ENCODE measurements around the gene MDFIC. TPM values are rescaled to one million over a fixed set of nuclear protein-coding genes. Genes with fewer than 3 reads are reported as not detected.

MDFIC gene
- total and polyA plus RNA-seq, 2 of the 4 experiments (the other 2 are of a cell fraction), result 16.9 to 35.0 TPM

DNA sequence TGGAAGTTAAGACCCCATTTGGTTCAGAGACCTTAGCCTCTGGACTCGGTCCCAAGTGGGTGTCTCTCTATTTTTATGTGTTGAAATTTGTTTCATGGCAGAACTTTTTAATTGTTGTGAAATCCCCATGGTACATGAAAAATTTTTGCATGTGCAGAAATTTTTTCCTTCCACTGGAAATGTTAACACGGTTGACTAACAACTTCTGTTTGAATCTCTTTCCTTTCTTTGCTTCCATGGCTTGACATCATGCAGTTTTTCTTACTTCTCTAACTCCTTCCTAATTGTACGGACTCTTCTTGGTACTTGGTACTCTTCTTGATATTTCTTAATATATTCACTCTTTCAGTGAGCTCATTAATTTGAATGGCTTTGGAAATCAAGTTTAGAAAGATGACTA lies 18.3 kb downstream of the MDFIC start:
- no CpG with 5 or more reads among the region's 3 CpGs for WGBS, 2 experiments (ENCODE audit: extremely low coverage in 2 of 2, insufficient read length in 1 of 2)
- no peak overlapping the region for H2BK5ac ChIP-seq (ENCODE audit: low read depth, low read length, poor library complexity, severe bottlenecking)

More for the DNA sequence above, 18.3 kb downstream of the MDFIC start:
- Histone ChIP-seq H3K4ac (ENCODE audit: low read depth, low read length) (no peak overlapping the region), H3K9me3 (ENCODE audit: control insufficient read depth, insufficient read depth, low read length) (no peaks in the 10 kb centered on the region), H3K79me1 (ENCODE audit: low read depth in 1 of 2, low read length in 2 of 2) (peaks cover 19 to 59% of the 10 kb centered on the region in 2 experiments), H3K18ac (ENCODE audit: low read depth, low read length) (no peak overlapping the region), H3K36me3 (ENCODE audit: control insufficient read depth, insufficient read depth, low read length) (peaks cover 2% of the 10 kb centered on the region), H3K4me2 (ENCODE audit: low read depth, low read length) (no peak overlapping the region), H3K56ac (ENCODE audit: extremely low read depth, insufficient read depth, low read length) (no peak overlapping the region), H3K27me3 (ENCODE audit: control insufficient read depth, insufficient read depth, low read length) (no peaks in the 10 kb centered on the region), H3K9ac (ENCODE audit: low read depth, low read length) (no peak overlapping the region), H2BK20ac (ENCODE audit: low read depth, low read length) (no peak overlapping the region), H3K23ac (ENCODE audit: low read depth, low read length) (no peak overlapping the region), H3K27ac (ENCODE audit: insufficient read depth, low read length) (no peak overlapping the region), H3K9me1 (ENCODE audit: insufficient read depth, low read length) (no peaks in the 10 kb centered on the region), H3K14ac (replicated peaks; ENCODE audit: low read depth, low read length) (no peak overlapping the region), H3K4me3 (ENCODE audit: insufficient read depth, low read depth, low read length) (no peak overlapping the region), H4K91ac (ENCODE audit: insufficient read depth, low read depth, low read length) (no peak overlapping the region), H4K20me1 (ENCODE audit: insufficient read depth, low read length) (no peaks in the 10 kb centered on the region), H3K4me1 (ENCODE audit: control insufficient read depth, insufficient read depth, low read length) (no peaks in the 10 kb centered on the region; the same call in 1 of the 2 replicates), H2AK9ac (replicated peaks; ENCODE audit: low read depth, low read length, poor library complexity) (no peak overlapping the region), H2BK120ac (ENCODE audit: low read depth, low read length) (no peak overlapping the region), H4K8ac (ENCODE audit: low read depth in 2 of 2, low read length in 2 of 2) (no peak overlapping the region), H4K5ac (ENCODE audit: low read depth, low read length) (no peak overlapping the region), H2AFZ (replicated peaks; ENCODE audit: low read length, poor library complexity) (no peak overlapping the region), H2BK15ac (ENCODE audit: low read depth, low read length) (no peak overlapping the region), H2AK5ac (ENCODE audit: low read depth, low read length) (no peak overlapping the region)
- ATAC-seq (ENCODE audit: low read depth) (no peak), DNase-seq (no peak)
- dilution Hi-C loops (cut with HindIII; ENCODE audit: low sequenced_read_pairs, unreplicated experiment), result no loop called here
- in situ Hi-C loops (cut with MboI; ENCODE audit: low sequenced_read_pairs), result no loop called here
- ChIA-PET POLR2A (ENCODE audit: unreplicated experiment) (no interaction called here), CTCF (interaction anchor here (0.9 kb wide), 1 partner anchor 24 kb away, joined by 3 read pairs; no protein-coding TSS in a partner anchor)
- TF ChIP-seq MXI1 (IDR thresholded peaks at IDR 0.05; ENCODE audit: borderline replicate concordance, low read depth, low read length) (no peak), MAFK (IDR thresholded peaks at IDR 0.05; ENCODE audit: low read depth, low read length) (no peak)
- TF ChIP-seq, protein P1, sequence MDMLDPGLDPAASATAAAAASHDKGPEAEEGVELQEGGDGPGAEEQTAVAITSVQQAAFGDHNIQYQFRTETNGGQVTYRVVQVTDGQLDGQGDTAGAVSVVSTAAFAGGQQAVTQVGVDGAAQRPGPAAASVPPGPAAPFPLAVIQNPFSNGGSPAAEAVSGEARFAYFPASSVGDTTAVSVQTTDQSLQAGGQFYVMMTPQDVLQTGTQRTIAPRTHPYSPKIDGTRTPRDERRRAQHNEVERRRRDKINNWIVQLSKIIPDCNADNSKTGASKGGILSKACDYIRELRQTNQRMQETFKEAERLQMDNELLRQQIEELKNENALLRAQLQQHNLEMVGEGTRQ (IDR thresholded peaks at IDR 0.05; ENCODE audit: low read depth, low read length), result no peak
- intact Hi-C loops (cut with micrococcal nuclease), result no loop called here
- BruUV-seq (replicated peaks), result no TSS peak

Measured in IMR-90 (cell line).